ENCODE results near the gene RMI2.

GRCh38 chr16:11306381-11306780 is 38.9 kb upstream of the RMI2 start:
- TF ChIP-seq CTCF (IDR thresholded peaks at IDR 0.05) (no peak), POLR2A (IDR thresholded peaks at IDR 0.05) (no peak)

All from breast epithelium (tissue), 3 donors.